Measurements from ENCODE around the gene CMTM8. TPM values are rescaled to one million over a fixed set of nuclear protein-coding genes. Genes with fewer than 3 reads are reported as not detected.

The CMTM8 gene
- total and polyA plus RNA-seq, 2 donors (not counting 1 experiment from before 2014, with no cell fraction given) = under 0.01 to 0.50 TPM

DNA sequence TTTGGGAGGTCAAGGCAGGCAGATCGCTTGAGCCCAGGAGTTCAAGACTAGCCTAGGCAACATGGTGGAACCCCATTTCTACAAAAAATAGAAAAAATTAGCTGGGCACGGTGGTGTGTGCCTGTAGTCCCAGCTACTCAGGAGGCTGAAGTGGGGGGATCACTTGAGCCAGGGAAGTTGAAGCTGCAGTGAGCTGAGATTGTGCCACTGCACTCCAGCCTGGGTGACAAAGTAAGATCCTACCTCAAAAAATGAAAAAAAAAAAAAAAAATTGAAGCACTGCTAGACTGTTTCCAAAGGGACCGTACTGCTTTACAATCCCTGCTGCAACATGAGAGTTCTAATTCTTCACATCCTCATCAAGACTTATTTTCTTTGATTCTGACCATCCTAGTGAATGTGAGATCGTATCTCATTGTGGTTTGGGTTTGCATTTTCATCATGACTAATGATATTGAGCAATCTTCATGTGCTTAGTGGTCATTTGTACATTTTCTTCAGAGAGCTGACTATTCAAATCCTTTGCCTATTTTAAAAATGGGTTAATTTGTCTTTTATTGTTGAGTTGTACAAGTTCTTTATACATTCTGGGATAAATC lies 10.8 kb downstream of the CMTM8 start:
- no peaks in the 10 kb centered on the region for H4K20me1 ChIP-seq (ENCODE audit: control insufficient read depth, extremely low read depth, insufficient read depth, low read length)
- H3K36me3 ChIP-seq (ENCODE audit: control insufficient read depth, insufficient read depth, low read length) = no peaks in the 10 kb centered on the region
- H3K9ac ChIP-seq (ENCODE audit: insufficient read depth, low read length) = no peak overlapping the region
- H3K79me2 ChIP-seq (ENCODE audit: control insufficient read depth, insufficient read depth, low read length) = no peaks in the 10 kb centered on the region
- no peak overlapping the region for H3K27ac ChIP-seq (ENCODE audit: insufficient read depth, low read length)
- no peak overlapping the region for H3K4me2 ChIP-seq (ENCODE audit: extremely low read depth, insufficient read depth, low read length)
- TF ChIP-seq, protein P1, sequence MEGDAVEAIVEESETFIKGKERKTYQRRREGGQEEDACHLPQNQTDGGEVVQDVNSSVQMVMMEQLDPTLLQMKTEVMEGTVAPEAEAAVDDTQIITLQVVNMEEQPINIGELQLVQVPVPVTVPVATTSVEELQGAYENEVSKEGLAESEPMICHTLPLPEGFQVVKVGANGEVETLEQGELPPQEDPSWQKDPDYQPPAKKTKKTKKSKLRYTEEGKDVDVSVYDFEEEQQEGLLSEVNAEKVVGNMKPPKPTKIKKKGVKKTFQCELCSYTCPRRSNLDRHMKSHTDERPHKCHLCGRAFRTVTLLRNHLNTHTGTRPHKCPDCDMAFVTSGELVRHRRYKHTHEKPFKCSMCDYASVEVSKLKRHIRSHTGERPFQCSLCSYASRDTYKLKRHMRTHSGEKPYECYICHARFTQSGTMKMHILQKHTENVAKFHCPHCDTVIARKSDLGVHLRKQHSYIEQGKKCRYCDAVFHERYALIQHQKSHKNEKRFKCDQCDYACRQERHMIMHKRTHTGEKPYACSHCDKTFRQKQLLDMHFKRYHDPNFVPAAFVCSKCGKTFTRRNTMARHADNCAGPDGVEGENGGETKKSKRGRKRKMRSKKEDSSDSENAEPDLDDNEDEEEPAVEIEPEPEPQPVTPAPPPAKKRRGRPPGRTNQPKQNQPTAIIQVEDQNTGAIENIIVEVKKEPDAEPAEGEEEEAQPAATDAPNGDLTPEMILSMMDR (conservative IDR thresholded peaks at IDR 0.05 in 1 of 2, IDR thresholded peaks at IDR 0.05 in 1 of 2; ENCODE audit: low read depth in 1 of 2, low read length in 2 of 2) = no peak
- DNase-seq (ENCODE audit: low read depth in 2 of 2) = peak; percentile 96
- H3K4me3 ChIP-seq (replicated peaks in 1 of 4; ENCODE audit: control extremely low read depth in 1 of 4, insufficient read depth in 1 of 4, low read depth in 3 of 4, low read length in 4 of 4) = no peak overlapping the region
- H2AFZ ChIP-seq (ENCODE audit: low read length) = no peak overlapping the region
- no peaks in the 10 kb centered on the region for H3K4me1 ChIP-seq (ENCODE audit: control insufficient read depth, extremely low read depth, insufficient read depth, low read length)
- no peaks in the 10 kb centered on the region for H3K9me3 ChIP-seq (ENCODE audit: control insufficient read depth, insufficient read depth, low read depth, low read length)
- H3K27me3 ChIP-seq (ENCODE audit: control insufficient read depth, insufficient read depth, low read length) = no peaks in the 10 kb centered on the region

DNA sequence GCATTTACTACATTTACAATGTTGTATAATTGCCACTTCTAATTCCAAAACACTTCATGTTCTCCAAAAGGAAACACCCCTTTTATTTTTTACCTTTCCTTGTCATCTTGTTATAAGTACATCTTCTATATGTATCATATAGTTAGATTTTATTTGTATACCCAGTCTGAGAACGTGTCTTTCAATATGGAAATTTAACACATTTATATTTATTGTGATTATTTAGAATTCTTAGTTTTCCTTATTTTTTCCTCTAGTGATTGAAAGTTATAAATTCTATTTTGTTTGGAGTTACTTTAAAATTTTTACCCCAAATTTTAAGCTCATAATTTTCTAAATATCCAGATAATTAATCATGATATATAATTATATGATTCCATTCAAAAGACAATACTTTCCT lies 15.8 kb downstream of the CMTM8 start:
- H3K9ac ChIP-seq (ENCODE audit: insufficient read depth, low read length) = no peak overlapping the region
- no peak overlapping the region for H2AFZ ChIP-seq (ENCODE audit: low read length)
- H3K9me3 ChIP-seq (ENCODE audit: control insufficient read depth, insufficient read depth, low read depth, low read length) = no peaks in the 10 kb centered on the region
- H3K4me3 ChIP-seq (replicated peaks in 1 of 4; ENCODE audit: control extremely low read depth in 1 of 4, insufficient read depth in 1 of 4, low read depth in 3 of 4, low read length in 4 of 4) = no peak overlapping the region
- no peak overlapping the region for H3K27ac ChIP-seq (ENCODE audit: insufficient read depth, low read length)
- no peak overlapping the region for H3K4me2 ChIP-seq (ENCODE audit: extremely low read depth, insufficient read depth, low read length)
- no peaks in the 10 kb centered on the region for H3K79me2 ChIP-seq (ENCODE audit: control insufficient read depth, insufficient read depth, low read length)
- H3K27me3 ChIP-seq (ENCODE audit: control insufficient read depth, insufficient read depth, low read length) = peaks cover 4% of the 10 kb centered on the region
- no peaks in the 10 kb centered on the region for H4K20me1 ChIP-seq (ENCODE audit: control insufficient read depth, extremely low read depth, insufficient read depth, low read length)
- H3K36me3 ChIP-seq (ENCODE audit: control insufficient read depth, insufficient read depth, low read length) = no peaks in the 10 kb centered on the region
- TF ChIP-seq EZH2 (IDR thresholded peaks at IDR 0.05; ENCODE audit: low read length, missing control alignments) = no peak
- TF ChIP-seq, protein P1 (conservative IDR thresholded peaks at IDR 0.05 in 1 of 2, IDR thresholded peaks at IDR 0.05 in 1 of 2; ENCODE audit: low read depth in 1 of 2, low read length in 2 of 2) = no peak
- no peak for DNase-seq (ENCODE audit: low read depth in 2 of 2)
- H3K4me1 ChIP-seq (ENCODE audit: control insufficient read depth, extremely low read depth, insufficient read depth, low read length) = no peaks in the 10 kb centered on the region

DNA sequence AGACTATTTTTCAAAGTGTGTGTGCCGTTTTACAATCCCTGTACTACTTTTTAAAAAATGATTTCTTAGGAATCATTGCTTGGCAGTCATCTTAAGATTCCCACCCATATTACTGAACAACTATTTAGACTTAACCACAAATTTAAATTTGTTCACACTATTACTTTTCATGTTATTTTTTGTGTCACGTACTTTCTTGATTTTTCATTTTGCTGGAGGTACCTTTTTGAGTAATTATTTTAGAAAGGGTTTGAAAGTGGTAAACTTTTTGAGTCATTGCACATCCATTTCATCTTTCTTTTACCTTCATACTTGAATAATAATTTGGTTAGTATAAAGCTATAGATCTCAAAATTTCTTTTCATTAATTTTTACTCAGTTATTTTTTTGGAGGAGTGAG lies 16.9 kb downstream of the CMTM8 start:
- Histone ChIP-seq H2AFZ (ENCODE audit: low read length) (no peak overlapping the region), H3K9me3 (ENCODE audit: control insufficient read depth, insufficient read depth, low read depth, low read length) (no peaks in the 10 kb centered on the region), H3K79me2 (ENCODE audit: control insufficient read depth, insufficient read depth, low read length) (no peaks in the 10 kb centered on the region), H4K20me1 (ENCODE audit: control insufficient read depth, extremely low read depth, insufficient read depth, low read length) (no peaks in the 10 kb centered on the region), H3K4me2 (ENCODE audit: extremely low read depth, insufficient read depth, low read length) (no peak overlapping the region), H3K36me3 (ENCODE audit: control insufficient read depth, insufficient read depth, low read length) (no peaks in the 10 kb centered on the region), H3K27ac (ENCODE audit: insufficient read depth, low read length) (no peak overlapping the region), H3K4me3 (replicated peaks in 1 of 4; ENCODE audit: control extremely low read depth in 1 of 4, insufficient read depth in 1 of 4, low read depth in 3 of 4, low read length in 4 of 4) (no peak overlapping the region), H3K9ac (ENCODE audit: insufficient read depth, low read length) (no peak overlapping the region), H3K27me3 (ENCODE audit: control insufficient read depth, insufficient read depth, low read length) (peaks cover 4% of the 10 kb centered on the region), H3K4me1 (ENCODE audit: control insufficient read depth, extremely low read depth, insufficient read depth, low read length) (no peaks in the 10 kb centered on the region)
- TF ChIP-seq, protein P1 (conservative IDR thresholded peaks at IDR 0.05 in 1 of 2, IDR thresholded peaks at IDR 0.05 in 1 of 2; ENCODE audit: low read depth in 1 of 2, low read length in 2 of 2) = no peak
- no peak for TF ChIP-seq EZH2 (IDR thresholded peaks at IDR 0.05; ENCODE audit: low read length, missing control alignments)
- DNase-seq (ENCODE audit: low read depth in 2 of 2) = no peak

Measured in fibroblast of lung (primary cell).